ENCODE results near the gene AP4M1. TPM values are rescaled to one million over a fixed set of nuclear protein-coding genes. Genes with fewer than 3 reads are reported as not detected.
A peak's percentile ranks its signal among the peaks of the same experiment; 100 is the strongest.

Gene AP4M1
- total RNA-seq: 10 to 100 TPM; 10.6 to 15.2 TPM

- ChIA-PET POLR2A (interaction anchor here (0.8 to 4.2 kb wide), 46 partner anchors 9 to 774 kb away, joined by 3 to 169 read pairs (median 4); partner anchors contain the start of genes AGFG2, BUD31, CNPY4 and COPS6), CTCF (interaction anchor here (0.7 to 3.7 kb wide), 14 partner anchors 11 to 328 kb away, joined by 3 to 21 read pairs (median 4); partner anchors contain the start of genes LAMTOR4, ZCWPW1 and ZKSCAN1)
- DNase-seq: peak; percentile 99
- H3K4me1 Mint-ChIP-seq: peaks cover 42% of the 10 kb centered on the region
- peak within 1 kb of the TSS; percentile 84 for H3K4me3 Mint-ChIP-seq
- H3K27me3 Mint-ChIP-seq: no peaks in the 10 kb centered on the region
- H3K9me3 Mint-ChIP-seq: no peaks in the 10 kb centered on the region
- H3K27ac Mint-ChIP-seq: peak within 1 kb of the TSS; percentile 90
- H3K36me3 Mint-ChIP-seq (ENCODE audit: low read depth): peaks cover 50% of the 10 kb centered on the region
Observed at GRCh38 chr7:100101016-100101862, at the start of gene AP4M1, which contains the start of gene MCM7. Gene AP4M1 (plus strand): TSS chr7:100101643. CDS start chr7:100101715, 72 bp downstream. Gene MCM7 (minus strand): TSS chr7:100101397. CDS start chr7:100101294, 103 bp downstream.

- no peaks in the 10 kb centered on the region for H3K27me3 Mint-ChIP-seq
- H3K9me3 Mint-ChIP-seq: no peaks in the 10 kb centered on the region
- peak; percentile 31 for DNase-seq
- H3K4me3 Mint-ChIP-seq: no peak overlapping the region
- H3K4me1 Mint-ChIP-seq: peaks cover 15% of the 10 kb centered on the region
- POLR2A ChIA-PET: interaction anchor here (1.0 to 1.3 kb wide), 2 partner anchors 59 to 376 kb away, joined by 3 read pairs; partner anchors contain the start of gene ZCWPW1
- no peak overlapping the region for H3K27ac Mint-ChIP-seq
- peaks cover 4% of the 10 kb centered on the region for H3K36me3 Mint-ChIP-seq (ENCODE audit: low read depth)
- CTCF ChIA-PET: interaction anchor here (0.6 to 4.3 kb wide), 11 partner anchors 31 to 243 kb away, joined by 3 to 26 read pairs (median 5); partner anchors contain the start of gene ZKSCAN1
Observed at GRCh38 chr7:100053215-100053614, 48.2 kb upstream of the AP4M1 start.

- DNase-seq: no peak
- no peaks in the 10 kb centered on the region for H3K27me3 Mint-ChIP-seq
- H3K4me3 Mint-ChIP-seq: no peak overlapping the region
- ChIA-PET CTCF (no interaction called here), POLR2A (no interaction called here)
- no peaks in the 10 kb centered on the region for H3K9me3 Mint-ChIP-seq
- H3K4me1 Mint-ChIP-seq: no peaks in the 10 kb centered on the region
- H3K27ac Mint-ChIP-seq: no peak overlapping the region
- peaks cover 22% of the 10 kb centered on the region for H3K36me3 Mint-ChIP-seq (ENCODE audit: low read depth)
Observed at GRCh38 chr7:100057006-100057405, 44.4 kb upstream of the AP4M1 start.

GRCh38 chr7:100059251-100059739 is 42.1 kb upstream of the AP4M1 start:
- ChIA-PET CTCF (interaction anchor here (0.6 to 1.7 kb wide), 3 partner anchors 20 to 83 kb away, joined by 3 to 6 read pairs (median 5); partner anchors contain the start of gene AZGP1), POLR2A (interaction anchor here (1.1 kb wide), 1 partner anchor 12 kb away, joined by 3 read pairs; no protein-coding TSS in a partner anchor)
- no peak for DNase-seq
- H3K36me3 Mint-ChIP-seq (ENCODE audit: low read depth): peaks cover 32% of the 10 kb centered on the region
- no peaks in the 10 kb centered on the region for H3K4me1 Mint-ChIP-seq
- H3K27me3 Mint-ChIP-seq: no peaks in the 10 kb centered on the region
- H3K4me3 Mint-ChIP-seq: no peak overlapping the region
- no peaks in the 10 kb centered on the region for H3K9me3 Mint-ChIP-seq
- no peak overlapping the region for H3K27ac Mint-ChIP-seq

- Mint-ChIP-seq H3K27ac (no peak overlapping the region), H3K4me3 (no peak overlapping the region), H3K9me3 (no peaks in the 10 kb centered on the region), H3K36me3 (ENCODE audit: low read depth) (peaks cover 42% of the 10 kb centered on the region), H3K4me1 (no peaks in the 10 kb centered on the region), H3K27me3 (no peaks in the 10 kb centered on the region)
- DNase-seq: no peak
- POLR2A ChIA-PET: no interaction called here
- CTCF ChIA-PET: no interaction called here
Observed at GRCh38 chr7:100061518-100062193, 39.8 kb upstream of the AP4M1 start.

- Mint-ChIP-seq H3K36me3 (ENCODE audit: low read depth) (peaks cover 51% of the 10 kb centered on the region), H3K27me3 (no peaks in the 10 kb centered on the region), H3K9me3 (peaks cover 3% of the 10 kb centered on the region), H3K4me3 (no peak overlapping the region), H3K4me1 (no peaks in the 10 kb centered on the region), H3K27ac (no peak overlapping the region)
- ChIA-PET CTCF (interaction anchor here (1.1 kb wide), 1 partner anchor 73 kb away, joined by 5 read pairs; no protein-coding TSS in a partner anchor), POLR2A (interaction anchor here (1.1 kb wide), 1 partner anchor 48 kb away, joined by 3 read pairs; the partner anchor contains the start of gene ZKSCAN1)
- no peak for DNase-seq
Observed at GRCh38 chr7:100063376-100063775, 38.1 kb upstream of the AP4M1 start.

- CTCF ChIA-PET: interaction anchor here (0.6 kb wide), 1 partner anchor 431 kb away, joined by 3 read pairs; no protein-coding TSS in a partner anchor
- POLR2A ChIA-PET: interaction anchor here (1.1 kb wide), 1 partner anchor 49 kb away, joined by 3 read pairs; the partner anchor contains the start of gene ZKSCAN1
- H3K27me3 Mint-ChIP-seq: no peaks in the 10 kb centered on the region
Observed at GRCh38 chr7:100064162-100064561, 37.3 kb upstream of the AP4M1 start.

GRCh38 chr7:100065452-100066186 is 35.8 kb upstream of the AP4M1 start:
- peaks cover 8% of the 10 kb centered on the region for H3K9me3 Mint-ChIP-seq
- peaks cover 53% of the 10 kb centered on the region for H3K36me3 Mint-ChIP-seq (ENCODE audit: low read depth)
- no peaks in the 10 kb centered on the region for H3K27me3 Mint-ChIP-seq
- ChIA-PET POLR2A (no interaction called here), CTCF (no interaction called here)
- DNase-seq: no peak
- no peak overlapping the region for H3K4me3 Mint-ChIP-seq
- H3K27ac Mint-ChIP-seq: no peak overlapping the region
- no peaks in the 10 kb centered on the region for H3K4me1 Mint-ChIP-seq

More at GRCh38 chr7:100064162-100064561, 37.3 kb upstream of the AP4M1 start:
- peaks cover 47% of the 10 kb centered on the region for H3K36me3 Mint-ChIP-seq (ENCODE audit: low read depth)
- DNase-seq: no peak
- H3K9me3 Mint-ChIP-seq: peaks cover 3% of the 10 kb centered on the region
- H3K4me1 Mint-ChIP-seq: no peaks in the 10 kb centered on the region
- H3K27ac Mint-ChIP-seq: no peak overlapping the region
- no peak overlapping the region for H3K4me3 Mint-ChIP-seq

GRCh38 chr7:100066953-100067352 is 34.5 kb upstream of the AP4M1 start:
- Mint-ChIP-seq H3K4me3 (no peak overlapping the region), H3K9me3 (peaks cover 22% of the 10 kb centered on the region), H3K4me1 (no peaks in the 10 kb centered on the region), H3K27ac (no peak overlapping the region), H3K36me3 (ENCODE audit: low read depth) (peaks cover 59% of the 10 kb centered on the region), H3K27me3 (no peaks in the 10 kb centered on the region)
- CTCF ChIA-PET: no interaction called here
- DNase-seq: no peak
- POLR2A ChIA-PET: interaction anchor here (1.1 kb wide), 1 partner anchor 17 kb away, joined by 4 read pairs; the partner anchor contains the start of gene ZSCAN21

GRCh38 chr7:100069991-100070390 is 31.5 kb upstream of the AP4M1 start:
- Mint-ChIP-seq H3K4me3 (no peak overlapping the region), H3K4me1 (no peaks in the 10 kb centered on the region), H3K27ac (no peak overlapping the region), H3K27me3 (no peaks in the 10 kb centered on the region), H3K9me3 (peaks cover 39% of the 10 kb centered on the region), H3K36me3 (ENCODE audit: low read depth) (peaks cover 76% of the 10 kb centered on the region)
- CTCF ChIA-PET: interaction anchor here (0.7 kb wide), 1 partner anchor 41 kb away, joined by 3 read pairs; no protein-coding TSS in a partner anchor
- POLR2A ChIA-PET: interaction anchor here (1.0 to 1.6 kb wide), 2 partner anchors 12 to 20 kb away, joined by 3 to 4 read pairs; partner anchors contain the start of gene ZSCAN21
- no peak for DNase-seq

GRCh38 chr7:100071018-100071723 is 30.3 kb upstream of the AP4M1 start:
- Mint-ChIP-seq H3K27ac (no peak overlapping the region), H3K36me3 (ENCODE audit: low read depth) (peaks cover 81% of the 10 kb centered on the region), H3K9me3 (peaks cover 45% of the 10 kb centered on the region), H3K27me3 (no peaks in the 10 kb centered on the region), H3K4me1 (no peaks in the 10 kb centered on the region), H3K4me3 (no peak overlapping the region)
- POLR2A ChIA-PET: interaction anchor here (1.0 to 1.9 kb wide), 4 partner anchors 11 to 56 kb away, joined by 3 to 6 read pairs (median 4); partner anchors contain the start of genes ZKSCAN1 and ZSCAN21
- CTCF ChIA-PET: interaction anchor here (0.6 to 1.0 kb wide), 2 partner anchors 10 to 21 kb away, joined by 3 read pairs; partner anchors contain the start of gene ZSCAN21
- DNase-seq: no peak

Measured in activated CD4-positive, alpha-beta memory T cell treated with anti-CD3 and anti-CD28 coated beads, Interleukin-2, amount 10 ng/mL, durations not matched to agents 7 days and 5 days (primary cell).